ENCODE results near the gene QPCTL. TPM values are rescaled to one million over a fixed set of nuclear protein-coding genes. Genes with fewer than 3 reads are reported as not detected.
A peak's percentile ranks its signal among the peaks of the same experiment; 100 is the strongest.

Gene QPCTL
- total and polyA plus RNA-seq, 10 of the 15 experiments (the other 5 are each of a cell fraction or from before 2014, with no cell fraction given), result 1.1 to 22.6 (median 11.2) TPM

DNA sequence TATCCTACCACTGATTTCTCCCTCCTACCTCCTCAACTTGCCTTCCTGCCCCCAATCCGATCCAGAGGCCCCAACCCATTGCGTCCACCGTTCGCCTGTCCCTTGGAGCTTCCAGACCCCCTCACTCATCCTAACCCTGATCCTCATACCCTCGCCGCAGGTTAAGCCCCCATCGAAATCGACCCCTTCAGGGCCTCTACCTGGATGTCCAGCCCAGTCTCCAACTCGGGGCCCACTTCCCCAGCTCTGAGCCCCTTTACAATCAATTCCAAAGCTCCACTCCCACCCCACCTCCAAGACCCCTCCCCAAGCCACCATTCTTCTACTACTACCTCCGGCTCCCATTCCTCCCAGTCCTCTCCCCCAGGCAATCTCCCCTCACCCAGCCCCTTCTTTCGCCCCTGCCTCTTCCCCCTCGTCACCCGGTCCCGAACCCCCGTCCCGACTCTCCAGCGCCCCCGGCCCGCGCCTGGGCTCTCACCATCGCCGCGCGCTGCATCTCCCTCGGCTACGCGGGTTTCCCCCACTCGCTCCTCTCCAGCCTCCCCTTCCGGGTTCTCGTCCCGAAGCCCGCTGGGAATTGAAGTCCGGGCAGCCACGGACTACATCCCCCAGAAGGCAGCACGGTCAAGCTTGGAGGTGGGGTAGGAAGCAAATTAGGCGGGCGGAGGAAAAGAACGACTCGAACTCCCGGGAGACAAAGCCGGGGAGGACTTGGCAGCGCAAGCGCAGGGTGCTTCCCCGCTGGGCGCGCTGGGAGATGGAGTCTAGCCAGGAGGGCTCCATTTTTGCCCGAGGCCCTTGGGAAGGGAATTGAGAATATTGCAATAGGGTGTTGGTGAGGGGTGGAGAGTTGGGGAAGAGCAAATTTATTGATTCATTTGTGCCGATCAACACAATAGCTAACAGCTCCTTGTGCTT is 38.2 kb downstream of the QPCTL start, which contains the start of gene FBXO46 (continued):
- TF ChIP-seq, protein P1, sequence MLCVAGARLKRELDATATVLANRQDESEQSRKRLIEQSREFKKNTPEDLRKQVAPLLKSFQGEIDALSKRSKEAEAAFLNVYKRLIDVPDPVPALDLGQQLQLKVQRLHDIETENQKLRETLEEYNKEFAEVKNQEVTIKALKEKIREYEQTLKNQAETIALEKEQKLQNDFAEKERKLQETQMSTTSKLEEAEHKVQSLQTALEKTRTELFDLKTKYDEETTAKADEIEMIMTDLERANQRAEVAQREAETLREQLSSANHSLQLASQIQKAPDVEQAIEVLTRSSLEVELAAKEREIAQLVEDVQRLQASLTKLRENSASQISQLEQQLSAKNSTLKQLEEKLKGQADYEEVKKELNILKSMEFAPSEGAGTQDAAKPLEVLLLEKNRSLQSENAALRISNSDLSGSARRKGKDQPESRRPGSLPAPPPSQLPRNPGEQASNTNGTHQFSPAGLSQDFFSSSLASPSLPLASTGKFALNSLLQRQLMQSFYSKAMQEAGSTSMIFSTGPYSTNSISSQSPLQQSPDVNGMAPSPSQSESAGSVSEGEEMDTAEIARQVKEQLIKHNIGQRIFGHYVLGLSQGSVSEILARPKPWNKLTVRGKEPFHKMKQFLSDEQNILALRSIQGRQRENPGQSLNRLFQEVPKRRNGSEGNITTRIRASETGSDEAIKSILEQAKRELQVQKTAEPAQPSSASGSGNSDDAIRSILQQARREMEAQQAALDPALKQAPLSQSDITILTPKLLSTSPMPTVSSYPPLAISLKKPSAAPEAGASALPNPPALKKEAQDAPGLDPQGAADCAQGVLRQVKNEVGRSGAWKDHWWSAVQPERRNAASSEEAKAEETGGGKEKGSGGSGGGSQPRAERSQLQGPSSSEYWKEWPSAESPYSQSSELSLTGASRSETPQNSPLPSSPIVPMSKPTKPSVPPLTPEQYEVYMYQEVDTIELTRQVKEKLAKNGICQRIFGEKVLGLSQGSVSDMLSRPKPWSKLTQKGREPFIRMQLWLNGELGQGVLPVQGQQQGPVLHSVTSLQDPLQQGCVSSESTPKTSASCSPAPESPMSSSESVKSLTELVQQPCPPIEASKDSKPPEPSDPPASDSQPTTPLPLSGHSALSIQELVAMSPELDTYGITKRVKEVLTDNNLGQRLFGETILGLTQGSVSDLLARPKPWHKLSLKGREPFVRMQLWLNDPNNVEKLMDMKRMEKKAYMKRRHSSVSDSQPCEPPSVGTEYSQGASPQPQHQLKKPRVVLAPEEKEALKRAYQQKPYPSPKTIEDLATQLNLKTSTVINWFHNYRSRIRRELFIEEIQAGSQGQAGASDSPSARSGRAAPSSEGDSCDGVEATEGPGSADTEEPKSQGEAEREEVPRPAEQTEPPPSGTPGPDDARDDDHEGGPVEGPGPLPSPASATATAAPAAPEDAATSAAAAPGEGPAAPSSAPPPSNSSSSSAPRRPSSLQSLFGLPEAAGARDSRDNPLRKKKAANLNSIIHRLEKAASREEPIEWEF (IDR thresholded peaks at IDR 0.05; ENCODE audit: insufficient replicate concordance, low read depth, low read length), result no peak
- TF ChIP-seq PRDM15 (CRISPR knock-in tag; IDR thresholded peaks at IDR 0.05) (no peak), BRCA1 (IDR thresholded peaks at IDR 0.05; ENCODE audit: low read depth, low read length) (no peak), IRF3 (IDR thresholded peaks at IDR 0.05) (no peak), ZNF207 (IDR thresholded peaks at IDR 0.05; ENCODE audit: borderline replicate concordance) (no peak; the same call in 1 of the 2 replicates), SRF (IDR thresholded peaks at IDR 0.05; ENCODE audit: low read depth in 2 of 2, low read length in 2 of 2) (peak in 1 of 2 experiments; percentile 77; a peak in 2 of 4 replicates), HDGF (IDR thresholded peaks at IDR 0.05) (no peak), SMAD1 (IDR thresholded peaks at IDR 0.05; ENCODE audit: low read depth, partially characterized antibody) (peak; percentile 49), ATF7 (IDR thresholded peaks at IDR 0.05; ENCODE audit: low read depth) (peak; percentile 38; the same call in 1 of the 2 replicates), SIX5 (IDR thresholded peaks at IDR 0.05; ENCODE audit: low read depth, low read length, severe bottlenecking) (peak; percentile 98), ATF2 (IDR thresholded peaks at IDR 0.05; ENCODE audit: low read length) (no peak), SP1 (IDR thresholded peaks at IDR 0.05; ENCODE audit: low read depth, low read length) (peak; percentile 17)
- TF ChIP-seq, protein P2, sequence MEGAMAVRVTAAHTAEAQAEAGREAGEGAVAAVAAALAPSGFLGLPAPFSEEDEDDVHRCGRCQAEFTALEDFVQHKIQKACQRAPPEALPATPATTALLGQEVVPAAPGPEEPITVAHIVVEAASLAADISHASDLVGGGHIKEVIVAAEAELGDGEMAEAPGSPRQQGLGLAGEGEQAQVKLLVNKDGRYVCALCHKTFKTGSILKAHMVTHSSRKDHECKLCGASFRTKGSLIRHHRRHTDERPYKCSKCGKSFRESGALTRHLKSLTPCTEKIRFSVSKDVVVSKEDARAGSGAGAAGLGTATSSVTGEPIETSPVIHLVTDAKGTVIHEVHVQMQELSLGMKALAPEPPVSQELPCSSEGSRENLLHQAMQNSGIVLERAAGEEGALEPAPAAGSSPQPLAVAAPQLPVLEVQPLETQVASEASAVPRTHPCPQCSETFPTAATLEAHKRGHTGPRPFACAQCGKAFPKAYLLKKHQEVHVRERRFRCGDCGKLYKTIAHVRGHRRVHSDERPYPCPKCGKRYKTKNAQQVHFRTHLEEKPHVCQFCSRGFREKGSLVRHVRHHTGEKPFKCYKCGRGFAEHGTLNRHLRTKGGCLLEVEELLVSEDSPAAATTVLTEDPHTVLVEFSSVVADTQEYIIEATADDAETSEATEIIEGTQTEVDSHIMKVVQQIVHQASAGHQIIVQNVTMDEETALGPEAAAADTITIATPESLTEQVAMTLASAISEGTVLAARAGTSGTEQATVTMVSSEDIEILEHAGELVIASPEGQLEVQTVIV (IDR thresholded peaks at IDR 0.05; ENCODE audit: borderline replicate concordance, partially characterized antibody), result peak; percentile 88
